ENCODE results near the gene INTS6.

INTS6 gene

GRCh38 chr13:51311957-51312520, 140.8 kb downstream of the INTS6 start:
- DNase-seq: no peak

Data from NCI-H226 (cell line).